ENCODE results near the gene U2AF1L4. TPM values are rescaled to one million over a fixed set of nuclear protein-coding genes. Genes with fewer than 3 reads are reported as not detected.

Gene U2AF1L4
- polyA plus RNA-seq, 1 donor from 2014 or later: 57.0 TPM

- no peaks in the 10 kb centered on the region for H3K79me2 ChIP-seq (replicated peaks; ENCODE audit: insufficient read depth, low read length)
- H3K9me3 ChIP-seq (ENCODE audit: low read length): no peaks in the 10 kb centered on the region
- H3K36me3 ChIP-seq (ENCODE audit: insufficient read depth, low read length): no peaks in the 10 kb centered on the region
- H3K9me2 ChIP-seq (ENCODE audit: insufficient read depth, low read length): no peaks in the 10 kb centered on the region
- H3K9ac ChIP-seq (ENCODE audit: low read length): no peak overlapping the region
- peak overlapping the region; percentile 68 for H3K4me2 ChIP-seq (ENCODE audit: low read length)
- H4K20me1 ChIP-seq (ENCODE audit: insufficient read depth): no peaks in the 10 kb centered on the region
- H3F3A ChIP-seq (ENCODE audit: insufficient read depth, low read length, poor library complexity, severe bottlenecking): no peaks in the 10 kb centered on the region
- peak overlapping the region; percentile 69 for H3K4me3 ChIP-seq (ENCODE audit: low read length)
- no peak overlapping the region for H2AFZ ChIP-seq (ENCODE audit: low read depth, low read length)
- no peak overlapping the region for H3K27ac ChIP-seq (ENCODE audit: low read length)
- TF ChIP-seq CTCF (IDR thresholded peaks at IDR 0.05; ENCODE audit: poor library complexity, severe bottlenecking): no peak
- no peak for TF ChIP-seq EZH2 (IDR thresholded peaks at IDR 0.05; ENCODE audit: borderline replicate concordance, insufficient read depth, low read length, poor library complexity, severe bottlenecking)
- TF ChIP-seq SMC3 (conservative IDR thresholded peaks at IDR 0.05; ENCODE audit: poor library complexity): no peak
- no peak for TF ChIP-seq TAF1 (IDR thresholded peaks at IDR 0.05; ENCODE audit: low read depth)
- TF ChIP-seq, protein P1, sequence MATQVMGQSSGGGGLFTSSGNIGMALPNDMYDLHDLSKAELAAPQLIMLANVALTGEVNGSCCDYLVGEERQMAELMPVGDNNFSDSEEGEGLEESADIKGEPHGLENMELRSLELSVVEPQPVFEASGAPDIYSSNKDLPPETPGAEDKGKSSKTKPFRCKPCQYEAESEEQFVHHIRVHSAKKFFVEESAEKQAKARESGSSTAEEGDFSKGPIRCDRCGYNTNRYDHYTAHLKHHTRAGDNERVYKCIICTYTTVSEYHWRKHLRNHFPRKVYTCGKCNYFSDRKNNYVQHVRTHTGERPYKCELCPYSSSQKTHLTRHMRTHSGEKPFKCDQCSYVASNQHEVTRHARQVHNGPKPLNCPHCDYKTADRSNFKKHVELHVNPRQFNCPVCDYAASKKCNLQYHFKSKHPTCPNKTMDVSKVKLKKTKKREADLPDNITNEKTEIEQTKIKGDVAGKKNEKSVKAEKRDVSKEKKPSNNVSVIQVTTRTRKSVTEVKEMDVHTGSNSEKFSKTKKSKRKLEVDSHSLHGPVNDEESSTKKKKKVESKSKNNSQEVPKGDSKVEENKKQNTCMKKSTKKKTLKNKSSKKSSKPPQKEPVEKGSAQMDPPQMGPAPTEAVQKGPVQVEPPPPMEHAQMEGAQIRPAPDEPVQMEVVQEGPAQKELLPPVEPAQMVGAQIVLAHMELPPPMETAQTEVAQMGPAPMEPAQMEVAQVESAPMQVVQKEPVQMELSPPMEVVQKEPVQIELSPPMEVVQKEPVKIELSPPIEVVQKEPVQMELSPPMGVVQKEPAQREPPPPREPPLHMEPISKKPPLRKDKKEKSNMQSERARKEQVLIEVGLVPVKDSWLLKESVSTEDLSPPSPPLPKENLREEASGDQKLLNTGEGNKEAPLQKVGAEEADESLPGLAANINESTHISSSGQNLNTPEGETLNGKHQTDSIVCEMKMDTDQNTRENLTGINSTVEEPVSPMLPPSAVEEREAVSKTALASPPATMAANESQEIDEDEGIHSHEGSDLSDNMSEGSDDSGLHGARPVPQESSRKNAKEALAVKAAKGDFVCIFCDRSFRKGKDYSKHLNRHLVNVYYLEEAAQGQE (IDR thresholded peaks at IDR 0.05; ENCODE audit: borderline replicate concordance): no peak
- no peak for TF ChIP-seq RAD21 (conservative IDR thresholded peaks at IDR 0.05)
- no peak for TF ChIP-seq POLR2AphosphoS5 (IDR thresholded peaks at IDR 0.05)
- H3K27me3 ChIP-seq (ENCODE audit: insufficient read depth, low read depth, low read length): no peaks in the 10 kb centered on the region
These were observed 5.7 kb downstream of the U2AF1L4 start for GRCh38 chr19:35739275-35740107.

- H3K9ac ChIP-seq (ENCODE audit: low read length): no peak overlapping the region
- no peaks in the 10 kb centered on the region for H3F3A ChIP-seq (ENCODE audit: insufficient read depth, low read length, poor library complexity, severe bottlenecking)
- H2AFZ ChIP-seq (ENCODE audit: low read depth, low read length): no peak overlapping the region
- H3K9me2 ChIP-seq (ENCODE audit: insufficient read depth, low read length): no peaks in the 10 kb centered on the region
- no peak overlapping the region for H3K27ac ChIP-seq (ENCODE audit: low read length)
- no peaks in the 10 kb centered on the region for H4K20me1 ChIP-seq (ENCODE audit: insufficient read depth)
- no peaks in the 10 kb centered on the region for H3K79me2 ChIP-seq (replicated peaks; ENCODE audit: insufficient read depth, low read length)
- H3K36me3 ChIP-seq (ENCODE audit: insufficient read depth, low read length): no peaks in the 10 kb centered on the region
- H3K27me3 ChIP-seq (ENCODE audit: insufficient read depth, low read depth, low read length): no peaks in the 10 kb centered on the region
- TF ChIP-seq POLR2AphosphoS5 (IDR thresholded peaks at IDR 0.05) (no peak), RAD21 (conservative IDR thresholded peaks at IDR 0.05) (no peak), MXI1 (conservative IDR thresholded peaks at IDR 0.05; ENCODE audit: poor library complexity, severe bottlenecking) (no peak), TAF1 (IDR thresholded peaks at IDR 0.05; ENCODE audit: low read depth) (no peak), EP300 (conservative IDR thresholded peaks at IDR 0.05; ENCODE audit: poor library complexity, severe bottlenecking) (no peak), EZH2 (IDR thresholded peaks at IDR 0.05; ENCODE audit: borderline replicate concordance, insufficient read depth, low read length, poor library complexity, severe bottlenecking) (no peak), SMC3 (conservative IDR thresholded peaks at IDR 0.05; ENCODE audit: poor library complexity) (no peak), CTCF (IDR thresholded peaks at IDR 0.05; ENCODE audit: poor library complexity, severe bottlenecking) (no peak)
- TF ChIP-seq, protein P1 (IDR thresholded peaks at IDR 0.05; ENCODE audit: borderline replicate concordance): no peak
- no peak overlapping the region for H3K4me3 ChIP-seq (ENCODE audit: low read length)
- no peak overlapping the region for H3K4me2 ChIP-seq (ENCODE audit: low read length)
- H3K9me3 ChIP-seq (ENCODE audit: low read length): no peaks in the 10 kb centered on the region
These were observed 6.4 kb downstream of the U2AF1L4 start for GRCh38 chr19:35738887-35739229.
